PC-9 (cell line): ENCODE data around the gene TMEM132D. TPM values are rescaled to one million over a fixed set of nuclear protein-coding genes. Genes with fewer than 3 reads are reported as not detected.
"Not testable (repeated sequence)": the region's sequence is repeated elsewhere in the genome, so short reads cannot be mapped to it uniquely, and the experiment has no call there.

ENCODE experiments used
- BruUV-seq: library from RNA; stranded (reverse); fragments of 400-500 nt; replicated peaks from 2 replicates; lab custom pipeline; 2021; lab: Mats Ljungman, UMichigan
- CTCF ChIA-PET: fragments of 300-600 bp; sonication (Branson Sonifier 250); formaldehyde crosslinking; loops from one replicate; lab custom pipeline; 2022; ENCODE audit warnings: antibody characterized with exemption; lab: Charles Lee
- POLR2A ChIA-PET: fragments of 300-600 bp; sonication (Branson Sonifier 250); formaldehyde crosslinking; loops from one replicate; lab custom pipeline; 2022; ENCODE audit warnings: antibody characterized with exemption; ENCODE audit not compliant: unreplicated experiment; lab: Charles Lee
- DNase-seq, 2 experiments: peaks; one replicate each; pipeline versions ENCODE4 v3.0.0 to v3.0.0-alpha.2; 2015 to 2022; ENCODE audit warnings: mixed read lengths in 1 of 2
- H2AFZ ChIP-seq: fragments of 200-600 bp; sonication (generic); 2 replicates; pipeline ENCODE4 v1.8.1; 2017; ENCODE audit warnings: antibody characterized with exemption
- H3F3A ChIP-seq: fragments of 200-600 bp; sonication (generic); 2 replicates; pipeline ENCODE4 v1.8.1; 2017; ENCODE audit warnings: antibody characterized with exemption, mild to moderate bottlenecking, low read depth; ENCODE audit not compliant: insufficient read depth
- H3K27ac ChIP-seq: fragments of 200-600 bp; sonication (generic); 2 replicates; pipeline ENCODE4 v1.6.1; 2016; ENCODE audit warnings: mixed run types
- H3K27me3 ChIP-seq: fragments of 200-600 bp; sonication (generic); 2 replicates; pipeline ENCODE4 v1.6.1; 2016; ENCODE audit warnings: low read depth, mixed run types; ENCODE audit not compliant: insufficient read depth
- H3K36me3 ChIP-seq: fragments of 200-600 bp; sonication (generic); 2 replicates; pipeline ENCODE4 v1.6.1; 2016; ENCODE audit warnings: low read depth, mixed run types
- H3K4me1 ChIP-seq: fragments of 200-600 bp; sonication (generic); replicated peaks from 2 replicates; pipeline ENCODE4 v1.6.1; 2016; ENCODE audit warnings: mixed run types; ENCODE audit not compliant: insufficient read depth
- H3K4me2 ChIP-seq: fragments of 200-600 bp; sonication (generic); 2 replicates; pipeline ENCODE4 v1.6.1; 2017; ENCODE audit warnings: mixed run types
- H3K4me3 ChIP-seq: fragments of 200-600 bp; sonication (generic); 2 replicates; pipeline ENCODE4 v1.6.1; 2016; ENCODE audit warnings: mixed run types
- H3K79me2 ChIP-seq: fragments of 200-600 bp; sonication (generic); 2 replicates; pipeline ENCODE4 v1.6.1; 2017; ENCODE audit warnings: low read depth, mixed run types
- H3K9me2 ChIP-seq: fragments of 200-600 bp; sonication (generic); 2 replicates; pipeline ENCODE4 v1.8.1; 2017; ENCODE audit warnings: mild to moderate bottlenecking; ENCODE audit not compliant: insufficient read depth
- H3K9me3 ChIP-seq: fragments of 200-600 bp; sonication (generic); 2 replicates; pipeline ENCODE4 v1.8.1; 2016; ENCODE audit warnings: low read depth; ENCODE audit not compliant: insufficient read depth
- H4K20me1 ChIP-seq: fragments of 200-600 bp; sonication (generic); 2 replicates; pipeline ENCODE4 v1.8.1; 2017; ENCODE audit not compliant: insufficient read depth
- EZH2 ChIP-seq: fragments of 200-600 bp; sonication (generic); IDR thresholded peaks from 2 replicates; pipeline ENCODE4 v1.8.0; 2017; ENCODE audit warnings: antibody characterized with exemption, low read depth
- intact Hi-C: fragments of 100-400 bp; cut with micrococcal nuclease; formaldehyde crosslinking; loops from one replicate; pipeline ENCODE4 v1.10.0; 2022; ENCODE audit not compliant: unreplicated experiment
- total RNA-seq: library from RNA; stranded (reverse); gene quantifications from 2 replicates; pipeline ENCODE4 v1.2.3, GENCODE V29; 2021
- TF ChIP-seq, protein P1 (sequence below): fragments of 200-600 bp; sonication (generic); conservative IDR thresholded peaks from 2 replicates; pipeline ENCODE4 v1.6.1; 2017; ENCODE audit warnings: mixed run types, antibody characterized with exemption, mild to moderate bottlenecking, moderate library complexity

The TMEM132D gene
- total RNA-seq, 1 experiment from 2014 or later, result not detected

DNA sequence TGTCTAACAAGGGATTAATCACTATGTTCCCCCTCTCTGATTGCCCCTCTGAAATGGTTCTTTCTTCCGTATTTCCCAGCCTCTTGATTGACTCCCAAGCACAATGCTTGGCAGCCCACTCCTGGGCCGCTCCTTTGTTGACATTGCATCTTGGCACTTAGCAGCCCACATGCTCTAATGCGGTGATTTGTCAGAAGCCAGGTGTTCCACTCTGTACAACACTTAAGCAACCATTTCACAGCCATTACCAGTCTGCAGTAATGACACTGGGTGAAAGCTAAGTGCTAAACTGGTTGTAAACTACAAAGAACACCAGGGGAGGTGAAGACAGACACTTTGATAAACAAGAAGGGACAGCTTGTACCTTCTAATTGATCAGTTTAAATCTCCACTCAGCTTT is 353.5 kb downstream of the TMEM132D start:
- Histone ChIP-seq H2AFZ (no peak overlapping the region), H3F3A (no peaks in the 10 kb centered on the region), H3K4me2 (no peak overlapping the region), H3K27ac (no peak overlapping the region), H4K20me1 (no peaks in the 10 kb centered on the region), H3K36me3 (no peaks in the 10 kb centered on the region), H3K27me3 (peaks cover 4% of the 10 kb centered on the region; the same call in 1 of the 2 replicates), H3K9me2 (no peaks in the 10 kb centered on the region), H3K4me1 (no peaks in the 10 kb centered on the region), H3K9me3 (no peaks in the 10 kb centered on the region), H3K79me2 (no peaks in the 10 kb centered on the region), H3K4me3 (no peak overlapping the region)
- no peak for DNase-seq
- POLR2A ChIA-PET, result no interaction called here
- CTCF ChIA-PET, result no interaction called here
- BruUV-seq, result no TSS peak
- TF ChIP-seq EZH2, result no peak
- TF ChIP-seq, protein P1, sequence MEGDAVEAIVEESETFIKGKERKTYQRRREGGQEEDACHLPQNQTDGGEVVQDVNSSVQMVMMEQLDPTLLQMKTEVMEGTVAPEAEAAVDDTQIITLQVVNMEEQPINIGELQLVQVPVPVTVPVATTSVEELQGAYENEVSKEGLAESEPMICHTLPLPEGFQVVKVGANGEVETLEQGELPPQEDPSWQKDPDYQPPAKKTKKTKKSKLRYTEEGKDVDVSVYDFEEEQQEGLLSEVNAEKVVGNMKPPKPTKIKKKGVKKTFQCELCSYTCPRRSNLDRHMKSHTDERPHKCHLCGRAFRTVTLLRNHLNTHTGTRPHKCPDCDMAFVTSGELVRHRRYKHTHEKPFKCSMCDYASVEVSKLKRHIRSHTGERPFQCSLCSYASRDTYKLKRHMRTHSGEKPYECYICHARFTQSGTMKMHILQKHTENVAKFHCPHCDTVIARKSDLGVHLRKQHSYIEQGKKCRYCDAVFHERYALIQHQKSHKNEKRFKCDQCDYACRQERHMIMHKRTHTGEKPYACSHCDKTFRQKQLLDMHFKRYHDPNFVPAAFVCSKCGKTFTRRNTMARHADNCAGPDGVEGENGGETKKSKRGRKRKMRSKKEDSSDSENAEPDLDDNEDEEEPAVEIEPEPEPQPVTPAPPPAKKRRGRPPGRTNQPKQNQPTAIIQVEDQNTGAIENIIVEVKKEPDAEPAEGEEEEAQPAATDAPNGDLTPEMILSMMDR, result no peak
- intact Hi-C loops, result no loop called here

DNA sequence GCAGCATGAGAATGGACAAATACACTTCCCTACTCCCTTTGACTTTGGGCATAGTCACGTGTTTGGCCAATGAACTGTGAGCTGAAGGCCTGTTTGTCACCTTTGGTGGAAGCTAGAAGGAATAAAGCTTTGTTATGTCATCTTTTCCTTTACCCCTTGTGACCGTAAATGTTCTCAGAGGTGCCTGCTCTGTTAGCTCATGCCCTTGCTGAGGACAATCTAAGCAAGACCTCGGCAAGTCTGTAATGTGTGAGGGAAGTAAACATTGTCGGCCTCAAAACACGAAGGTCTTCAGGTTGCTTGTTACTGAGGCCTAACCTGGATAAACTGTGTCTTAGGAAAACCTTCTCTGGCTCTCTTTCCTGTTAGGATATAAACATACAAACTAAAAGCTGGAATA is 354.2 kb downstream of the TMEM132D start:
- no TSS peak for BruUV-seq
- intact Hi-C loops, result no loop called here
- POLR2A ChIA-PET, result no interaction called here

DNA sequence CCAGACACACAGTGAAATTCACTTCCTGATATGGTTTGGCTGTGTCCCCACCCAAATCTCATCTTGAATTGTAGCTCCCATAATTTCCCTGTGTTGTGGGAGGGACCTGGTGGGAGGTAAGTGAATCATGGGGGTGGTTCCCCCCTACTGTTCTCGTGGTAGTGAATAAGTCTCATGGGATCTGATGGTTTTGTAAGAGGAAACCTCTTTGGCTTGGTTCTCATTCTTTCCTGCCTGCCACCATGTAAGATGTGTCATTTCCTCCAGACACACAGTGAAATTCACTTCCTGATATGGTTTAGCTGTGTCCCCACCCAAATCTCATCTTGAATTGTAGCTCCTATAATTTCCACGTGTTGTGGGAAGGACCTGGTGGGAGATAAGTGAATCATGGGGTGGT is 354.8 kb downstream of the TMEM132D start:
- DNase-seq, CTCF ChIA-PET, POLR2A ChIA-PET, BruUV-seq, H3K36me3 ChIP-seq, H4K20me1 ChIP-seq, H2AFZ ChIP-seq, intact Hi-C loops, H3K79me2 ChIP-seq, H3K27me3 ChIP-seq, H3F3A ChIP-seq, H3K4me1 ChIP-seq, H3K4me2 ChIP-seq, H3K9me2 ChIP-seq, H3K9me3 ChIP-seq, H3K4me3 ChIP-seq, H3K27ac ChIP-seq: not testable (repeated sequence)

More for the DNA sequence above, 354.2 kb downstream of the TMEM132D start:
- Histone ChIP-seq H3F3A (no peaks in the 10 kb centered on the region), H3K4me2 (no peak overlapping the region), H3K4me3 (no peak overlapping the region), H2AFZ (no peak overlapping the region), H3K79me2 (no peaks in the 10 kb centered on the region), H3K4me1 (no peaks in the 10 kb centered on the region), H3K36me3 (no peaks in the 10 kb centered on the region), H3K9me2 (no peaks in the 10 kb centered on the region), H3K27me3 (no peaks in the 10 kb centered on the region), H3K27ac (no peak overlapping the region), H3K9me3 (no peaks in the 10 kb centered on the region), H4K20me1 (no peaks in the 10 kb centered on the region)
- DNase-seq, result no peak
- no peak for TF ChIP-seq EZH2
- TF ChIP-seq, protein P1, result no peak
- CTCF ChIA-PET, result no interaction called here

DNA sequence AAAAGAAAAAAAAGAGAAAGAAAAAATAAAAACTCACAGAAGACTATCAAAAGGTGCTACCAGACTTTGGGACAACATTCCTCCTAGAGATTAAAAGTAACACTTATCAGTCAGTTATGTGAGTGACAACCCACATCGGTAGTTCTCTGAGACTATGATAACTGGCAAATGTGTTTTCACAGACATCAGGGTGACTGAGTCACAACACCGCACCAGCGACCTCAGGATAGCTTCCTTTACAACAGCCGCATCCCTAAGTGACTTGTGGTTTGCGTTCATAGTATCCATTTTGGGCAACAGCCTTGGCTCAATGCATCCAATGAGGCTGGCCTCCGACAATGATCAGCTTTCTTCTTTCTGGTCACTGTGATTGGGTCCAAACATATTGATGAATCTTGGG is 359.1 kb downstream of the TMEM132D start:
- ChIA-PET CTCF (no interaction called here), POLR2A (no interaction called here)
- H3K79me2 ChIP-seq, result no peaks in the 10 kb centered on the region
- H3K4me2 ChIP-seq, result no peak overlapping the region
- BruUV-seq, result no TSS peak
- no peaks in the 10 kb centered on the region for H3K9me3 ChIP-seq
- H3K9me2 ChIP-seq, result no peaks in the 10 kb centered on the region
- no peak overlapping the region for H2AFZ ChIP-seq
- H3K27ac ChIP-seq, result no peak overlapping the region
- no peaks in the 10 kb centered on the region for H3K4me1 ChIP-seq
- H4K20me1 ChIP-seq, result no peaks in the 10 kb centered on the region
- no peak for DNase-seq
- no peaks in the 10 kb centered on the region for H3K27me3 ChIP-seq
- TF ChIP-seq EZH2, result no peak
- TF ChIP-seq, protein P1, result no peak
- H3K4me3 ChIP-seq, result no peak overlapping the region
- no peaks in the 10 kb centered on the region for H3K36me3 ChIP-seq
- no peaks in the 10 kb centered on the region for H3F3A ChIP-seq
- intact Hi-C loops, result no loop called here
